ENCODE measurements around the gene CNOT10.
"Not testable (repeated sequence)": the region's sequence is repeated elsewhere in the genome, so short reads cannot be mapped to it uniquely, and the experiment has no call there.

Gene CNOT10

DNA sequence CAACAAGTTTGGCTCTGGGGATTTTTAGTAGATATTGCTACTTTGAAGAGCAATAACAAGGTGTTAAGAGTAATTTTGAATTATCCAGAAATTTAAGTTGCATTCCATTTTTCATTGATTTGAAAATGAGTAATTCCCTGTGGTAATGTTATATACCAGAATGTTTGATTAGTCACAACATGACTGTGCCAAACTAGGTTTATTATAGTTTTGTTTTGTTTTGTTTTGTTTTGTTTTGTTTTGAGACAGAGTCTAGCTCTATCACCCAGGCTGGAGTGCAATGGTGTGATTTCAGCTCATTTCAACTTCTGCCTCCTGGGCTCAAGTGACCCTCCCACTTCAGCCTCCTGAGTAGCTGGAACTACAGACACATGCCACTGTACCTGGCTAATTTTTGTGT lies 40.7 kb downstream of the CNOT10 start:
- Histone ChIP-seq H3K36me3 (replicated peaks in 1 of 2; ENCODE audit: control insufficient read depth in 2 of 2, insufficient read depth in 2 of 2, low read length in 2 of 2) (peaks cover 9 to 81% of the 10 kb centered on the region in 2 donors), H4K8ac (ENCODE audit: low read depth, low read length) (no peak overlapping the region), H3K23ac (ENCODE audit: low read depth, low read length, poor library complexity) (no peak overlapping the region), H4K91ac (ENCODE audit: low read depth, low read length, poor library complexity) (no peak overlapping the region), H2BK120ac (ENCODE audit: low read depth, low read length) (no peak overlapping the region), H3K14ac (ENCODE audit: low read length) (no peak overlapping the region), H3K4me1 (ENCODE audit: control insufficient read depth in 2 of 2, insufficient read depth in 1 of 2, low read depth in 1 of 2, low read length in 2 of 2) (no peaks in the 10 kb centered on the region), H3K4me3 (ENCODE audit: low read length in 2 of 2) (no peak overlapping the region), H3K27ac (replicated peaks; ENCODE audit: low read length) (no peak overlapping the region), H3K79me1 (ENCODE audit: low read depth, low read length) (no peaks in the 10 kb centered on the region), H2AK5ac (ENCODE audit: low read depth, low read length) (no peak overlapping the region), H3K4me2 (ENCODE audit: insufficient read depth, low read length, poor library complexity, severe bottlenecking) (no peak overlapping the region), H2AFZ (ENCODE audit: low read length) (no peak overlapping the region), H2BK5ac (ENCODE audit: low read length) (no peak overlapping the region), H3K4ac (ENCODE audit: low read length) (no peak overlapping the region), H3K27me3 (ENCODE audit: control insufficient read depth in 3 of 3, insufficient read depth in 3 of 3, low read depth in 1 of 3, low read length in 3 of 3) (no peaks in the 10 kb centered on the region), H3K18ac (ENCODE audit: low read length) (no peak overlapping the region), H2BK15ac (ENCODE audit: low read length) (no peak overlapping the region), H3K9ac (ENCODE audit: low read depth, low read length, poor library complexity) (no peak overlapping the region), H2BK12ac (ENCODE audit: low read length) (no peak overlapping the region), H3K9me3 (replicated peaks in 1 of 2; ENCODE audit: control insufficient read depth in 2 of 2, insufficient read depth in 1 of 2, low read depth in 1 of 2, low read length in 2 of 2) (peaks cover 0 to 4% of the 10 kb centered on the region in 2 donors)
- DNase-seq (ENCODE audit: low spot score) = no peak

DNA sequence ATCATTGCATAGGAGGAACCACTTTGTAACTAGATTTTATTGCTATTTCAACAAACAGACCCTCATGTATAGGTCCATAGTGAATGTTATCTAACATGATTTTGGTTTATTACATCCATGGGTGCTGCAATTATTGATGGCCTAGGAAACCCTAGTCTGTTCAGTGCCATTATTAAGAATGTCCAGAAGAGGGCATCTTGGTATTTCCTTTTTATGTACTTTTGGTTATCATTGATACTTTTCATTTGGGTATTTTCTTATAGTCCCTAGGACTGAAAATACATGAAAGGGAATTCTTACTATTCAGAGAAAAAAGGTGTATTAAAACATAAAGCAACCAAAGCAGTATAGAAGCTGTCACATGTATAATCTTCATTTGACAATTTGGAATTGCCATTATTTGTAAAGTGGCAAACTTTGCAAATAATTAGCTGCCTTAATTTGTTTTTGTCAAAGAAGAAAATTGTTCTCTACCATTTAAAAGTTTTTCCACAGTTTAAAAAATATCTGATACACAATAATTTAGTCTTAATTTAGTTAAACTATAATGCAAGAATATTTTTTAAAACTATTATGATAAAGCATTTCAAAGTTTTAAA lies 48.7 kb downstream of the CNOT10 start:
- no peak overlapping the region for H3K14ac ChIP-seq (ENCODE audit: low read length)
- no peaks in the 10 kb centered on the region for H3K27me3 ChIP-seq (ENCODE audit: control insufficient read depth in 3 of 3, insufficient read depth in 3 of 3, low read depth in 1 of 3, low read length in 3 of 3)
- no peak overlapping the region for H3K4ac ChIP-seq (ENCODE audit: low read length)
- H2BK120ac ChIP-seq (ENCODE audit: low read depth, low read length) = no peak overlapping the region
- no peak overlapping the region for H3K23ac ChIP-seq (ENCODE audit: low read depth, low read length, poor library complexity)
- peaks cover 0 to 4% of the 10 kb centered on the region in 2 donors for H3K4me1 ChIP-seq (ENCODE audit: control insufficient read depth in 2 of 2, insufficient read depth in 1 of 2, low read depth in 1 of 2, low read length in 2 of 2)
- H2AFZ ChIP-seq (ENCODE audit: low read length) = no peak overlapping the region
- peak; percentile 21 for DNase-seq (ENCODE audit: low spot score)
- H3K9ac ChIP-seq (ENCODE audit: low read depth, low read length, poor library complexity) = no peak overlapping the region
- H3K79me1 ChIP-seq (ENCODE audit: low read depth, low read length) = no peaks in the 10 kb centered on the region
- H3K18ac ChIP-seq (ENCODE audit: low read length) = no peak overlapping the region
- H4K8ac ChIP-seq (ENCODE audit: low read depth, low read length) = no peak overlapping the region
- no peak overlapping the region for H4K91ac ChIP-seq (ENCODE audit: low read depth, low read length, poor library complexity)
- H2BK5ac ChIP-seq (ENCODE audit: low read length) = no peak overlapping the region
- H2AK5ac ChIP-seq (ENCODE audit: low read depth, low read length) = no peak overlapping the region
- peaks cover 4 to 84% of the 10 kb centered on the region in 2 donors for H3K36me3 ChIP-seq (replicated peaks in 1 of 2; ENCODE audit: control insufficient read depth in 2 of 2, insufficient read depth in 2 of 2, low read length in 2 of 2)
- peaks cover 0 to 4% of the 10 kb centered on the region in 2 donors for H3K9me3 ChIP-seq (replicated peaks in 1 of 2; ENCODE audit: control insufficient read depth in 2 of 2, insufficient read depth in 1 of 2, low read depth in 1 of 2, low read length in 2 of 2)
- no peak overlapping the region for H3K4me2 ChIP-seq (ENCODE audit: insufficient read depth, low read length, poor library complexity, severe bottlenecking)
- H3K27ac ChIP-seq (replicated peaks; ENCODE audit: low read length) = no peak overlapping the region
- no peak overlapping the region for H2BK15ac ChIP-seq (ENCODE audit: low read length)
- H2BK12ac ChIP-seq (ENCODE audit: low read length) = no peak overlapping the region
- H3K4me3 ChIP-seq (ENCODE audit: low read length in 2 of 2) = no peak overlapping the region

DNA sequence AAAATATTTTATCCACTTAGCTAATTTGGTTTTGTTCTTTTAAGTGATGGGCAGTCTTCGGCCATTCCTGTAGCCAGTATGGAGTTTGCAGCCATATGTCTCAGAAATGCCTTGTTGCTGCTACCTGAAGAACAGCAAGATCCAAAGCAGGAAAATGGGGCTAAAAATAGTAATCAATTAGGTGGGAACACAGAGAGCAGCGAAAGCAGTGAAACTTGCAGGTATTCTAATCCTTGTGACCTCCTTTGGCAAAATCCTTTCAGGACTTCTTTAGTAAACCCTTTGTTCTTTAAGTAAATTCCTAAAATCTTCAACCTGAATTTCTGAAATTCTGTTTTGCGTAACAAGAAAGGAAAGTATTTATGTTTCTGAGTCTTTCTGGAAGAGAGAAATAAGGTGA lies 49.8 kb downstream of the CNOT10 start:
- Histone ChIP-seq H3K4me2 (ENCODE audit: insufficient read depth, low read length, poor library complexity, severe bottlenecking) (no peak overlapping the region), H3K36me3 (replicated peaks in 1 of 2; ENCODE audit: control insufficient read depth in 2 of 2, insufficient read depth in 2 of 2, low read length in 2 of 2) (peaks cover 3 to 86% of the 10 kb centered on the region in 2 donors), H3K4me3 (ENCODE audit: low read length in 2 of 2) (no peak overlapping the region), H2AFZ (ENCODE audit: low read length) (no peak overlapping the region), H2BK15ac (ENCODE audit: low read length) (no peak overlapping the region), H3K4ac (ENCODE audit: low read length) (no peak overlapping the region), H3K79me1 (ENCODE audit: low read depth, low read length) (no peaks in the 10 kb centered on the region), H3K18ac (ENCODE audit: low read length) (no peak overlapping the region), H2BK120ac (ENCODE audit: low read depth, low read length) (no peak overlapping the region), H3K27me3 (ENCODE audit: control insufficient read depth in 3 of 3, insufficient read depth in 3 of 3, low read depth in 1 of 3, low read length in 3 of 3) (no peaks in the 10 kb centered on the region), H3K4me1 (ENCODE audit: control insufficient read depth in 2 of 2, insufficient read depth in 1 of 2, low read depth in 1 of 2, low read length in 2 of 2) (peaks cover 0 to 4% of the 10 kb centered on the region in 2 donors), H2AK5ac (ENCODE audit: low read depth, low read length) (no peak overlapping the region), H3K14ac (ENCODE audit: low read length) (no peak overlapping the region), H4K8ac (ENCODE audit: low read depth, low read length) (no peak overlapping the region), H3K9me3 (replicated peaks in 1 of 2; ENCODE audit: control insufficient read depth in 2 of 2, insufficient read depth in 1 of 2, low read depth in 1 of 2, low read length in 2 of 2) (no peaks in the 10 kb centered on the region), H4K91ac (ENCODE audit: low read depth, low read length, poor library complexity) (no peak overlapping the region), H3K9ac (ENCODE audit: low read depth, low read length, poor library complexity) (no peak overlapping the region), H2BK5ac (ENCODE audit: low read length) (no peak overlapping the region), H3K23ac (ENCODE audit: low read depth, low read length, poor library complexity) (no peak overlapping the region), H3K27ac (replicated peaks; ENCODE audit: low read length) (peak overlapping the region; percentile 59), H2BK12ac (ENCODE audit: low read length) (no peak overlapping the region)
- WGBS, 2 donors (ENCODE audit: extremely low coverage in 2 of 2, insufficient read length in 2 of 2, insufficient replicate concordance in 1 of 2) = no CpG with 5 or more reads among the region's 3 CpGs
- DNase-seq (ENCODE audit: low spot score) = no peak

DNA sequence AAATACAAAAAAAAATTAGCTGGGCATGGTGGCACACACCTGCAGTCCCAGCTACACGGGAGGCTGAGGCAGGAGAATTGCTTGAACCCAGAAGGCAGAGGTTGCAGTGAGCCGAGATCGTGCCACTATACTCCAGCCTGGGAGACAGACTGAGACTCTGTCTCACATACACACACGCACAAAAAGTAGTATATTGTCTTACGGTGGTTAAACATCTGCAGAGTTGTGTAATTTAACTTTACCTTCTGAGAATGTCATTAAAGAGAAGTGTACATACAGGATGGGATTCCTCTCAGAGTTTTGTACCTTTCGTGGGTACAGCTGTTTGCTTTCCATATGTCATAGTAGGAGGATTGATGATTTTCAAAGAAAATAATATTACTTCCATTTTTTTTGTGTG lies 58.5 kb downstream of the CNOT10 start:
- H3K4me1 ChIP-seq (ENCODE audit: control insufficient read depth in 2 of 2, insufficient read depth in 1 of 2, low read depth in 1 of 2, low read length in 2 of 2); H2BK5ac ChIP-seq (ENCODE audit: low read length); H3K14ac ChIP-seq (ENCODE audit: low read length); H3K9ac ChIP-seq (ENCODE audit: low read depth, low read length, poor library complexity); H4K91ac ChIP-seq (ENCODE audit: low read depth, low read length, poor library complexity); H3K4me3 ChIP-seq (ENCODE audit: low read length in 2 of 2); H3K23ac ChIP-seq (ENCODE audit: low read depth, low read length, poor library complexity); H2BK120ac ChIP-seq (ENCODE audit: low read depth, low read length); DNase-seq (ENCODE audit: low spot score); H3K79me1 ChIP-seq (ENCODE audit: low read depth, low read length); H3K27me3 ChIP-seq (ENCODE audit: control insufficient read depth in 3 of 3, insufficient read depth in 3 of 3, low read depth in 1 of 3, low read length in 3 of 3); H2BK12ac ChIP-seq (ENCODE audit: low read length); H3K27ac ChIP-seq (replicated peaks; ENCODE audit: low read length); H4K8ac ChIP-seq (ENCODE audit: low read depth, low read length); H2AFZ ChIP-seq (ENCODE audit: low read length); H3K4me2 ChIP-seq (ENCODE audit: insufficient read depth, low read length, poor library complexity, severe bottlenecking); H3K18ac ChIP-seq (ENCODE audit: low read length); H2BK15ac ChIP-seq (ENCODE audit: low read length); H2AK5ac ChIP-seq (ENCODE audit: low read depth, low read length); H3K4ac ChIP-seq (ENCODE audit: low read length): not testable (repeated sequence)
- H3K36me3 ChIP-seq (replicated peaks in 1 of 2; ENCODE audit: control insufficient read depth in 2 of 2, insufficient read depth in 2 of 2, low read length in 2 of 2) = peaks cover 4 to 64% of the 10 kb centered on the region in 2 donors
- peaks cover 3 to 10% of the 10 kb centered on the region in 2 donors for H3K9me3 ChIP-seq (replicated peaks in 1 of 2; ENCODE audit: control insufficient read depth in 2 of 2, insufficient read depth in 1 of 2, low read depth in 1 of 2, low read length in 2 of 2)
- no CpG with 5 or more reads among the region's 6 CpGs for WGBS, 2 donors (ENCODE audit: extremely low coverage in 2 of 2, insufficient read length in 2 of 2, insufficient replicate concordance in 1 of 2)

Measured in neuronal stem cell (in vitro differentiated cells).